AG04450 (cell line): ENCODE results near the gene NXNL2. TPM values are rescaled to one million over a fixed set of nuclear protein-coding genes. Genes with fewer than 3 reads are reported as not detected.
A peak's percentile ranks its signal among the peaks of the same experiment; 100 is the strongest.

Experiments
- CTCF ChIA-PET: fragments of 300-600, 350-600 bp; formaldehyde crosslinking; extraction: SDS; loops from one replicate; lab custom pipeline; 2022; ENCODE audit warnings: antibody characterized with exemption, inconsistent platforms; lab: Charles Lee
- POLR2A ChIA-PET: fragments of 350-600 bp; formaldehyde crosslinking; extraction: SDS; loops from one replicate; lab custom pipeline; 2021; ENCODE audit warnings: antibody characterized with exemption, inconsistent platforms; lab: Yijun Ruan, JAX
- DNase-seq: peaks from one replicate; pipeline ENCODE4 v3.0.0-alpha.2; 2011; ENCODE audit warnings: low read depth, low spot score
- H3K27ac ChIP-seq: one replicate; pipeline ENCODE4 v1.5.1; 2012; ENCODE audit warnings: low read depth, low read length, control low read depth
- H3K27me3 ChIP-seq: one replicate; pipeline ENCODE4 v1.6.0; 2012; ENCODE audit warnings: low read length; ENCODE audit not compliant: control insufficient read depth, insufficient read depth
- H3K4me3 ChIP-seq: 2 replicates; pipeline ENCODE4 v1.5.1; 2011; ENCODE audit warnings: mild to moderate bottlenecking, low read depth, low read length, control low read depth
- H3K9me3 ChIP-seq: 2 replicates; pipeline ENCODE4 v1.5.1; 2012; ENCODE audit warnings: low read length; ENCODE audit not compliant: control insufficient read depth, insufficient read depth
- polyA plus RNA-seq: library from polyadenylated mRNA; depleted of rRNA; stranded (reverse); fragments of >200 nt; gene quantifications from 2 replicates; pipeline ENCODE4 v1.2.3, GENCODE V29; 2011
- TF ChIP-seq, protein P1 (sequence below): IDR thresholded peaks from 2 replicates; pipeline ENCODE4 v1.5.1; 2011; ENCODE audit warnings: low read depth, low read length, control low read depth, inconsistent platforms

The NXNL2 gene
- polyA plus RNA-seq, 1 experiment: 0.92 TPM

GRCh38 chr9:88536023-88536324, 996 bp downstream of the NXNL2 start:
- ChIA-PET CTCF (no interaction called here), POLR2A (interaction anchor here (0.7 to 1.2 kb wide), 2 partner anchors 117 to 561 kb away, joined by 3 to 7 read pairs; partner anchors contain the start of gene CDK20)
- H3K9me3 ChIP-seq: peaks cover 2% of the 10 kb centered on the region; the same call in 1 of the 2 replicates
- no peak overlapping the region for H3K27ac ChIP-seq
- no peaks in the 10 kb centered on the region for H3K27me3 ChIP-seq
- no peak for DNase-seq
- H3K4me3 ChIP-seq: peak overlapping the region; percentile 73
- TF ChIP-seq, protein P1, sequence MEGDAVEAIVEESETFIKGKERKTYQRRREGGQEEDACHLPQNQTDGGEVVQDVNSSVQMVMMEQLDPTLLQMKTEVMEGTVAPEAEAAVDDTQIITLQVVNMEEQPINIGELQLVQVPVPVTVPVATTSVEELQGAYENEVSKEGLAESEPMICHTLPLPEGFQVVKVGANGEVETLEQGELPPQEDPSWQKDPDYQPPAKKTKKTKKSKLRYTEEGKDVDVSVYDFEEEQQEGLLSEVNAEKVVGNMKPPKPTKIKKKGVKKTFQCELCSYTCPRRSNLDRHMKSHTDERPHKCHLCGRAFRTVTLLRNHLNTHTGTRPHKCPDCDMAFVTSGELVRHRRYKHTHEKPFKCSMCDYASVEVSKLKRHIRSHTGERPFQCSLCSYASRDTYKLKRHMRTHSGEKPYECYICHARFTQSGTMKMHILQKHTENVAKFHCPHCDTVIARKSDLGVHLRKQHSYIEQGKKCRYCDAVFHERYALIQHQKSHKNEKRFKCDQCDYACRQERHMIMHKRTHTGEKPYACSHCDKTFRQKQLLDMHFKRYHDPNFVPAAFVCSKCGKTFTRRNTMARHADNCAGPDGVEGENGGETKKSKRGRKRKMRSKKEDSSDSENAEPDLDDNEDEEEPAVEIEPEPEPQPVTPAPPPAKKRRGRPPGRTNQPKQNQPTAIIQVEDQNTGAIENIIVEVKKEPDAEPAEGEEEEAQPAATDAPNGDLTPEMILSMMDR: no peak

DNA sequence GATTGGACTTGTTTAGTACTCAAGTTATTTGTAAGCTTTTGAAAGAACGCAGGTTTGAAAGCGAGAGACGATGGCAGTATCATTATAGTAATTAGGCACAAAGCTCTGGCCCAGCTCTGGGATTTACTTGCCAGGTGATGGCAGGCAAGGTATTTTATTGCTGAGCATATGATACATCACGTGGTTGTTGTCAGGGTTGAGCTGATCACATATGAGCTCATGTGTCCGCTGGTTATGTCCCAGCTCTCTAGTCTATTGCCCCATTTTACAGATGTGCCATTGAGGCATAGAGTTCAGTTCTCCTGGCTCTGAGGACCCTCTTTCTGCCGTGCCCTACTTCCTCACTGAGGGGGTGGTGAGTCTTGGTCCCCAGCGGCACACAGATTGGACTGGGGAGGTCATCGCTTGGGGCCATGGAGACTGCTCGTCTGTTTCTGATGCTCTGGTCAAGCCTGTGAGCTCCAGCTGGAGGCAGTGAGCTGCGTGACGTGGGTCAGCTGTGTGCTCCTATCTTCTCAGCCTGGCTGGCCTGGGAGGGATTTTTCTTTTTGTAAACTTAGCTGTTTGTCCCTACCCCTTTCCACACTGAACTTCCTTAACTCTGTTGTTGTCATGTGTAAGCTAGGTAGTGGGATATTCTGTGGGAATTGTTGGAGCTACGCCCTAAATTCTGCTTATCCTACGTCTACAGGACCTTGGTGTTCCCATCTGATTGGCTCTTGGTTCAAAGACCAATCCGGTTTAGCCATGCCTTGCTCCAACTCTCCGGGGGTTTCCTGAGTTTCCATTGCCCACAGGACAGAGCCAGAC, 2.2 kb downstream of the NXNL2 start:
- ChIA-PET CTCF (interaction anchor here (1.1 kb wide), 1 partner anchor 42 kb away, joined by 3 read pairs; no protein-coding TSS in a partner anchor), POLR2A (no interaction called here)
- peak overlapping the region; percentile 47 for H3K27ac ChIP-seq
- TF ChIP-seq, protein P1: no peak
- H3K9me3 ChIP-seq: no peaks in the 10 kb centered on the region; the same call in 1 of the 2 replicates
- DNase-seq: no peak
- 0 out of 2 replicates have a peak overlapping the region, but pooled peaks have one; percentile 4 for H3K4me3 ChIP-seq
- H3K27me3 ChIP-seq: no peaks in the 10 kb centered on the region

- POLR2A ChIA-PET: no interaction called here
- TF ChIP-seq, protein P1: no peak
- H3K4me3 ChIP-seq: no peak overlapping the region
- DNase-seq: peak; percentile 45
- CTCF ChIA-PET: interaction anchor here (1.1 kb wide), 1 partner anchor 41 kb away, joined by 3 read pairs; no protein-coding TSS in a partner anchor
- H3K9me3 ChIP-seq: no peaks in the 10 kb centered on the region; the same call in 1 of the 2 replicates
- no peak overlapping the region for H3K27ac ChIP-seq
- no peaks in the 10 kb centered on the region for H3K27me3 ChIP-seq
These were observed 2.7 kb downstream of the NXNL2 start for GRCh38 chr9:88537761-88538091.

DNA sequence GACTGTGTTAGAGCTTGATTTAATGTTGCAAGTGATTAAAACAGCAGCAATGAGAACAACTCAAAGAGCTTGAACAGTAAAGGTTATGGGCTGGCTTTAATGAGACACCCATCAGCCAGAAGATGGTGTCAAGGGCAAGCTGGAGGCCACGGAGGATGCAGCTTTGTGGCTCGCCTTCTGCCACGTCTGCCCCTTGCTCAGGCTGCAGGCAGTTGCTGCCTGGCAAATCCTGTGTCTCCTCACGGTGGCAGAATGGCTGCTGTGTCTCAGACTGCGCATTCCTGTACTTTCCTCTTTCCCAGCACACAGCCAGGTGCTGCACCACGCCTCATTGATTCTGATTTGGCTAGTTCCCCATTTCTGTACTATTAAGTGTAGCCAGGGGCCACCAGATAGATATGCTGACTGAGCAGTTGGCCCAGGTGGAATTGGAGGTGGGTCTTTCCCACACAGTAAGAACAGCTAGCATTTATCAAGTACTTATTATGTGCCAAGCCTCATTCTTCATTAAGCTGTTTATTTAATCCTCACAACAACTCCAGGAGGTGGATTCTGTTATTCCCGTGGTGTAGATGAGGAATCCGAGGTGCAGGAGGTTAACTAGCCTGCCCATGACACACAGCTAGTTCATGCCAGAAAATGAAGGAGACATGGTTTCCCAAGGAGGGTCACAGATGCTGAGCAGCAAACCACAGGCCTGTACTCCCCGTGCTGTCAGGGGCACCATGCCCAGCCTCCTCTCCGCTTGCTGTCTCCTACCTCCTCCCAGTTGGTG, 3.5 kb downstream of the NXNL2 start:
- no peaks in the 10 kb centered on the region for H3K27me3 ChIP-seq
- H3K4me3 ChIP-seq: no peak overlapping the region
- no peak overlapping the region for H3K27ac ChIP-seq
- DNase-seq: no peak
- ChIA-PET CTCF (interaction anchor here (1.1 kb wide), 1 partner anchor 40 kb away, joined by 3 read pairs; no protein-coding TSS in a partner anchor), POLR2A (no interaction called here)
- no peaks in the 10 kb centered on the region; the same call in 1 of the 2 replicates for H3K9me3 ChIP-seq
- TF ChIP-seq, protein P1: no peak
